ENCODE data around the gene GM2A.

GRCh38 chr5:151222054-151222789 lies 30.8 kb upstream of the GM2A start:
- TF ChIP-seq POLR2A (IDR thresholded peaks at IDR 0.05; ENCODE audit: low read depth) (no peak), CTCF (IDR thresholded peaks at IDR 0.05) (no peak), POLR2AphosphoS5 (IDR thresholded peaks at IDR 0.05) (peak in 1 of 2 donors; percentile 70), EP300 (IDR thresholded peaks at IDR 0.05) (no peak)

Measured in esophagus muscularis mucosa (tissue), 4 donors.